Liver (tissue), 3 donors: ENCODE data around the gene PAX4.

Experiments used
- EGR1 ChIP-seq, 2 donors: IDR thresholded peaks; 2 replicates each; pipeline ENCODE4 v1.6.1; 2016 to 2018; ENCODE audit warnings: antibody characterized with exemption in 2 of 2, low read depth in 2 of 2
- RAD21 ChIP-seq, 2 donors: IDR thresholded peaks; 2 replicates each; pipeline ENCODE4 v1.6.1; 2016; ENCODE audit warnings: antibody characterized with exemption in 2 of 2, mild to moderate bottlenecking in 2 of 2
- TF ChIP-seq, protein P1 (sequence below): fragments of 150-350 bp; IDR thresholded peaks from 2 replicates; pipeline ENCODE4 v1.5.1; 2017; ENCODE audit warnings: improper control_type of control experiment, low read depth, low read length; ENCODE audit not compliant: missing input control
- TF ChIP-seq, protein P2 (sequence below): IDR thresholded peaks from 2 replicates; pipeline ENCODE4 v1.6.1; 2016; ENCODE audit warnings: antibody characterized with exemption
- donor health status: healthy.
- donor health status: healthy.

DNA sequence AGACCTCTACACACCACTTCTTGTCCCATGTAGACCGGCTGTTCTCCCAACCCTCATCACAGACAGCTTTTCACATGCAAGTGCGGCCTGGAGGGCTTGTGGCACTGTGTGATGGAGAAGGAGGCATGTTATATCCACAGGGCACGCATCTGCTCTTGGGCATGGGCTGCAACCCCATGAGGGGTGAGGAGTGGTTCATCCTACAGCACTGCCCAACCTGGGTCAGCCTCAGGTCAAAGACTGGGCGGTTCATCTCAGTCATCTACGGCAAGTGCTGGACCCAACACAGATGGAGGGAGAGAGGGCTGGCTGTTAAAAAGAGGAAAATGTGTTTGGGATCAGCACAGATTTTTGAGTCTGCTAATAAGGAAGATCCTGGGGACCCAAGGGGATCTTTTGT lies 22.2 kb downstream of the PAX4 start:
- TF ChIP-seq, protein P1, sequence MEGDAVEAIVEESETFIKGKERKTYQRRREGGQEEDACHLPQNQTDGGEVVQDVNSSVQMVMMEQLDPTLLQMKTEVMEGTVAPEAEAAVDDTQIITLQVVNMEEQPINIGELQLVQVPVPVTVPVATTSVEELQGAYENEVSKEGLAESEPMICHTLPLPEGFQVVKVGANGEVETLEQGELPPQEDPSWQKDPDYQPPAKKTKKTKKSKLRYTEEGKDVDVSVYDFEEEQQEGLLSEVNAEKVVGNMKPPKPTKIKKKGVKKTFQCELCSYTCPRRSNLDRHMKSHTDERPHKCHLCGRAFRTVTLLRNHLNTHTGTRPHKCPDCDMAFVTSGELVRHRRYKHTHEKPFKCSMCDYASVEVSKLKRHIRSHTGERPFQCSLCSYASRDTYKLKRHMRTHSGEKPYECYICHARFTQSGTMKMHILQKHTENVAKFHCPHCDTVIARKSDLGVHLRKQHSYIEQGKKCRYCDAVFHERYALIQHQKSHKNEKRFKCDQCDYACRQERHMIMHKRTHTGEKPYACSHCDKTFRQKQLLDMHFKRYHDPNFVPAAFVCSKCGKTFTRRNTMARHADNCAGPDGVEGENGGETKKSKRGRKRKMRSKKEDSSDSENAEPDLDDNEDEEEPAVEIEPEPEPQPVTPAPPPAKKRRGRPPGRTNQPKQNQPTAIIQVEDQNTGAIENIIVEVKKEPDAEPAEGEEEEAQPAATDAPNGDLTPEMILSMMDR: no peak
- TF ChIP-seq, protein P2, sequence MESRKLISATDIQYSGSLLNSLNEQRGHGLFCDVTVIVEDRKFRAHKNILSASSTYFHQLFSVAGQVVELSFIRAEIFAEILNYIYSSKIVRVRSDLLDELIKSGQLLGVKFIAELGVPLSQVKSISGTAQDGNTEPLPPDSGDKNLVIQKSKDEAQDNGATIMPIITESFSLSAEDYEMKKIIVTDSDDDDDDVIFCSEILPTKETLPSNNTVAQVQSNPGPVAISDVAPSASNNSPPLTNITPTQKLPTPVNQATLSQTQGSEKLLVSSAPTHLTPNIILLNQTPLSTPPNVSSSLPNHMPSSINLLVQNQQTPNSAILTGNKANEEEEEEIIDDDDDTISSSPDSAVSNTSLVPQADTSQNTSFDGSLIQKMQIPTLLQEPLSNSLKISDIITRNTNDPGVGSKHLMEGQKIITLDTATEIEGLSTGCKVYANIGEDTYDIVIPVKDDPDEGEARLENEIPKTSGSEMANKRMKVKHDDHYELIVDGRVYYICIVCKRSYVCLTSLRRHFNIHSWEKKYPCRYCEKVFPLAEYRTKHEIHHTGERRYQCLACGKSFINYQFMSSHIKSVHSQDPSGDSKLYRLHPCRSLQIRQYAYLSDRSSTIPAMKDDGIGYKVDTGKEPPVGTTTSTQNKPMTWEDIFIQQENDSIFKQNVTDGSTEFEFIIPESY: no peak
- TF ChIP-seq RAD21 (IDR thresholded peaks at IDR 0.05) (no peak), EGR1 (IDR thresholded peaks at IDR 0.05; ENCODE audit: low read depth in 2 of 2) (no peak)
